B cell (primary cell): Measurements from ENCODE around the gene TMEM164.

ENCODE experiments used
- EZH2 ChIP-seq: IDR thresholded peaks from 2 replicates; pipeline ENCODE4 v1.6.1; 2012; ENCODE audit warnings: borderline replicate concordance, low read depth, mild to moderate bottlenecking, moderate library complexity, low read length; ENCODE audit not compliant: insufficient read depth, poor library complexity, severe bottlenecking
- TF ChIP-seq, protein P1 (sequence below): fragments of 200-600 bp; IDR thresholded peaks from one replicate; pipeline ENCODE4 v1.8.0; 2022; ENCODE audit warnings: antibody characterized with exemption, mild to moderate bottlenecking

DNA sequence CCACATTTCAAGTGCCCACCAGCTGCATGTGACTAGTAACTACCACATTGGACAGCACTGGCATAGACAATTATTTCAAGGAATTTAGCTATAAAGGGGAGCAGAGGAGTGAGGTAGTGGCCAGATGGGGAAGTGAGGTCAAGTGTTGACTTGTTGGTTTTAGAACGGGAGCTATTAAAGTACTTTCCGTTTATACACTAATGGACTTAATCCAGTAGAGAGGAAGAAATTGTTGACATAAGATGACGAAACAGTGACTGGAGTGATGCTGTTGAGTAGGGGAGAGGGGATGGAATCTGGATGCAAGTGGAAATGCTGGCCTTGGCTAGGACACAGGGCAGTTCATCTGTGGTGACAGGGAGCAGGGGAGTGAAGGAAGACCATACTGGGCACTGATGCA is 160.6 kb downstream of the TMEM164 start:
- TF ChIP-seq EZH2 = no peak
- TF ChIP-seq, protein P1, sequence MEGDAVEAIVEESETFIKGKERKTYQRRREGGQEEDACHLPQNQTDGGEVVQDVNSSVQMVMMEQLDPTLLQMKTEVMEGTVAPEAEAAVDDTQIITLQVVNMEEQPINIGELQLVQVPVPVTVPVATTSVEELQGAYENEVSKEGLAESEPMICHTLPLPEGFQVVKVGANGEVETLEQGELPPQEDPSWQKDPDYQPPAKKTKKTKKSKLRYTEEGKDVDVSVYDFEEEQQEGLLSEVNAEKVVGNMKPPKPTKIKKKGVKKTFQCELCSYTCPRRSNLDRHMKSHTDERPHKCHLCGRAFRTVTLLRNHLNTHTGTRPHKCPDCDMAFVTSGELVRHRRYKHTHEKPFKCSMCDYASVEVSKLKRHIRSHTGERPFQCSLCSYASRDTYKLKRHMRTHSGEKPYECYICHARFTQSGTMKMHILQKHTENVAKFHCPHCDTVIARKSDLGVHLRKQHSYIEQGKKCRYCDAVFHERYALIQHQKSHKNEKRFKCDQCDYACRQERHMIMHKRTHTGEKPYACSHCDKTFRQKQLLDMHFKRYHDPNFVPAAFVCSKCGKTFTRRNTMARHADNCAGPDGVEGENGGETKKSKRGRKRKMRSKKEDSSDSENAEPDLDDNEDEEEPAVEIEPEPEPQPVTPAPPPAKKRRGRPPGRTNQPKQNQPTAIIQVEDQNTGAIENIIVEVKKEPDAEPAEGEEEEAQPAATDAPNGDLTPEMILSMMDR = no peak
